ENCODE measurements around the gene SNAPC3. TPM values are rescaled to one million over a fixed set of nuclear protein-coding genes. Genes with fewer than 3 reads are reported as not detected.

The SNAPC3 gene
- total RNA-seq, 2 donors from 2014 or later = 41.3 to 52.5 TPM

DNA sequence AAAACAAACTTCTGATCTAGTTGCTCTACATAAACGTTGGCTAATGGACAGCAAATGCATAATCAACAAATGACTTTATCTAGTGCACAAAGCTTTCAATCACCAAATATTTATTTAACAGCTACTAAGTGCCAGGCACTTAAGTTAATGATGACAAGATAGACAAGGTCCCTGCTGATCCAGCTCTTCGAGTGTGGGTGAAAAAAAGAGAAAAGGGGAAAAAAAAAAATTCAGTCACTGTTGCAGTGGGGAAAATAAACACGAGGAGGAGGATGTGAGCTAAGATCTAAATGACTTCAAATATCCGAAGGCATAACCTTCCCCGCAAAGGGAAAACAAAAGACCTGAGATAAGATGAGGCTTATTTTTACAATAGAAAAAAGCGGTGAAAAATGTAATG is 78.5 kb downstream of the SNAPC3 start:
- no peak for DNase-seq
- no peak overlapping the region for H3K4me3 ChIP-seq (ENCODE audit: low read length)
- 82 to 96% methylated on average over 5 to 6 of the region's 6 CpGs for WGBS, 2 experiments (ENCODE audit: insufficient coverage in 1 of 2, insufficient read length in 1 of 2)
- H3K27me3 ChIP-seq (ENCODE audit: control insufficient read depth, insufficient read depth, low read length, poor library complexity, severe bottlenecking) = no peaks in the 10 kb centered on the region
- H3K27ac ChIP-seq (ENCODE audit: low read depth, low read length) = no peak overlapping the region
- Mint-ChIP-seq H3K9me3 (no peaks in the 10 kb centered on the region), H3K4me3 (no peak overlapping the region), H3K27ac (no peak overlapping the region), H3K36me3 (ENCODE audit: low read depth) (peaks cover 78% of the 10 kb centered on the region), H3K4me1 (peaks cover 11% of the 10 kb centered on the region), H3K27me3 (ENCODE audit: insufficient read depth) (no peaks in the 10 kb centered on the region)
- H3K36me3 ChIP-seq (ENCODE audit: control insufficient read depth, insufficient read depth, low read length) = peaks cover 93% of the 10 kb centered on the region
- peaks cover under 1% of the 10 kb centered on the region for H3K9me3 ChIP-seq (ENCODE audit: control insufficient read depth, low read length)
- H3K4me1 ChIP-seq (ENCODE audit: control insufficient read depth, insufficient read depth, low read length) = peaks cover 3% of the 10 kb centered on the region
- TF ChIP-seq, protein P1, sequence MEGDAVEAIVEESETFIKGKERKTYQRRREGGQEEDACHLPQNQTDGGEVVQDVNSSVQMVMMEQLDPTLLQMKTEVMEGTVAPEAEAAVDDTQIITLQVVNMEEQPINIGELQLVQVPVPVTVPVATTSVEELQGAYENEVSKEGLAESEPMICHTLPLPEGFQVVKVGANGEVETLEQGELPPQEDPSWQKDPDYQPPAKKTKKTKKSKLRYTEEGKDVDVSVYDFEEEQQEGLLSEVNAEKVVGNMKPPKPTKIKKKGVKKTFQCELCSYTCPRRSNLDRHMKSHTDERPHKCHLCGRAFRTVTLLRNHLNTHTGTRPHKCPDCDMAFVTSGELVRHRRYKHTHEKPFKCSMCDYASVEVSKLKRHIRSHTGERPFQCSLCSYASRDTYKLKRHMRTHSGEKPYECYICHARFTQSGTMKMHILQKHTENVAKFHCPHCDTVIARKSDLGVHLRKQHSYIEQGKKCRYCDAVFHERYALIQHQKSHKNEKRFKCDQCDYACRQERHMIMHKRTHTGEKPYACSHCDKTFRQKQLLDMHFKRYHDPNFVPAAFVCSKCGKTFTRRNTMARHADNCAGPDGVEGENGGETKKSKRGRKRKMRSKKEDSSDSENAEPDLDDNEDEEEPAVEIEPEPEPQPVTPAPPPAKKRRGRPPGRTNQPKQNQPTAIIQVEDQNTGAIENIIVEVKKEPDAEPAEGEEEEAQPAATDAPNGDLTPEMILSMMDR (conservative IDR thresholded peaks at IDR 0.05) = peak; percentile 42
- H3K9ac ChIP-seq (ENCODE audit: extremely low read depth, low read length, poor library complexity, severe bottlenecking) = no peak overlapping the region

DNA sequence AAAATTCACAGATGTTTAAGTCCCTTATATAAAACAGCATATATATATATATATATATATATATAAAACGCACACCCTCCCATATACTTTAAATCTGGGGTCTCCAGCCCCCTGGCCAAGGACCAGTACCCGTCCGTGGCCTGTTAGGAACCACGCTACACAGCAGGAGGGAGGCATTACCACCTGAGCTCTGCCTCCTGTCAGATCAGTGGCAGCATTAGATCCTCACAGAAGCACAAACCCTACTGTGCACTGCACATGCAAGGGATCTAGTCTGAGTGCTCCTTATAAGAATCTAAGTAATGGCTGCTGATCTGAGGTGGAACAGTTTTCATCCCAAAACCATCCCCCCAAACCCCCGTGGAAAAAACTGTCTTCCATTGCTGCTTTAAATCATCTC is 79.1 kb downstream of the SNAPC3 start:
- H3K4me3 Mint-ChIP-seq = no peak overlapping the region
- H3K36me3 Mint-ChIP-seq (ENCODE audit: low read depth) = peaks cover 78% of the 10 kb centered on the region
- H3K27ac Mint-ChIP-seq = no peak overlapping the region
- Histone ChIP-seq H3K27ac (ENCODE audit: low read depth, low read length) (no peak overlapping the region), H3K9me3 (ENCODE audit: control insufficient read depth, low read length) (no peaks in the 10 kb centered on the region), H3K4me1 (ENCODE audit: control insufficient read depth, insufficient read depth, low read length) (peaks cover 3% of the 10 kb centered on the region), H3K27me3 (ENCODE audit: control insufficient read depth, insufficient read depth, low read length, poor library complexity, severe bottlenecking) (no peaks in the 10 kb centered on the region), H3K9ac (ENCODE audit: extremely low read depth, low read length, poor library complexity, severe bottlenecking) (no peak overlapping the region), H3K36me3 (ENCODE audit: control insufficient read depth, insufficient read depth, low read length) (peaks cover 93% of the 10 kb centered on the region), H3K4me3 (ENCODE audit: low read length) (no peak overlapping the region)
- WGBS, 2 experiments (ENCODE audit: insufficient coverage in 1 of 2, insufficient read length in 1 of 2) = 92 to 100% methylated on average over 1 to 5 of the region's 5 CpGs
- TF ChIP-seq, protein P1 (conservative IDR thresholded peaks at IDR 0.05) = no peak
- no peaks in the 10 kb centered on the region for H3K27me3 Mint-ChIP-seq (ENCODE audit: insufficient read depth)
- DNase-seq = no peak
- peaks cover 13% of the 10 kb centered on the region for H3K4me1 Mint-ChIP-seq
- H3K9me3 Mint-ChIP-seq = no peaks in the 10 kb centered on the region

DNA sequence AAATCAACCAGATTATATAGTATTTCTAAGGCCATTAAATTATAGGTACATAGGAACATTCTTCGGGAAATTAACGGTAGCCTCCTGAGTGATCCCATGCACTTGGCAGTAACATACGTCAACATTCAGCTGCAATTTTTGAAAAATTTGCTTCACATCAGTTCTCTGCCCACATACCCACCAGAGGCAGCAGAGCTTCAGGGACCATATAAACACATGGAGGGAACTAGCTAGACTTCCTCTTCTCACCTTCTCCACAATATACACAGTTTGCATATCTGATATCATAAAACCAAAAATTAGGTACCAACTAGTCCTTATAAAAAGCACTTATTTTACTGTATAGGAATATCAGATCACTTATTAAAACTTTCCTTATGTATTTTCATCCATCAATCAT is 83.2 kb downstream of the SNAPC3 start:
- TF ChIP-seq, protein P1 (conservative IDR thresholded peaks at IDR 0.05) = peak; percentile 37
- no peaks in the 10 kb centered on the region for H3K9me3 Mint-ChIP-seq
- H3K9me3 ChIP-seq (ENCODE audit: control insufficient read depth, low read length) = no peaks in the 10 kb centered on the region
- no peak overlapping the region for H3K9ac ChIP-seq (ENCODE audit: extremely low read depth, low read length, poor library complexity, severe bottlenecking)
- H3K4me1 ChIP-seq (ENCODE audit: control insufficient read depth, insufficient read depth, low read length) = peaks cover 10% of the 10 kb centered on the region
- peaks cover 78% of the 10 kb centered on the region for H3K36me3 ChIP-seq (ENCODE audit: control insufficient read depth, insufficient read depth, low read length)
- H3K27me3 Mint-ChIP-seq (ENCODE audit: insufficient read depth) = no peaks in the 10 kb centered on the region
- H3K4me3 ChIP-seq (ENCODE audit: low read length) = no peak overlapping the region
- no peak overlapping the region for H3K4me3 Mint-ChIP-seq
- H3K4me1 Mint-ChIP-seq = peaks cover 38% of the 10 kb centered on the region
- no peak for DNase-seq
- H3K27ac Mint-ChIP-seq = no peak overlapping the region
- H3K27me3 ChIP-seq (ENCODE audit: control insufficient read depth, insufficient read depth, low read length, poor library complexity, severe bottlenecking) = no peaks in the 10 kb centered on the region
- WGBS, 2 experiments (ENCODE audit: insufficient coverage in 1 of 2, insufficient read length in 1 of 2) = 87 to 96% methylated on average over 3 of the region's 3 CpGs
- peaks cover 71% of the 10 kb centered on the region for H3K36me3 Mint-ChIP-seq (ENCODE audit: low read depth)
- H3K27ac ChIP-seq (ENCODE audit: low read depth, low read length) = no peak overlapping the region

All from endodermal cell (in vitro differentiated cells).